GM11168 (cell line): Measurements from ENCODE around the gene CFAP57.
"Not testable (repeated sequence)": the region's sequence is repeated elsewhere in the genome, so short reads cannot be mapped to it uniquely, and the experiment has no call there.

Experiments used
- in situ Hi-C: fragments of 300-500 bp; cut with MboI; formaldehyde crosslinking; loops from one replicate; pipeline ENCODE4 v1.12.0; 2022; ENCODE audit warnings: low sequenced_read_pairs; ENCODE audit not compliant: unreplicated experiment

Gene CFAP57

GRCh38 chr1:43171876-43172526, at the start of gene CFAP57, which contains the start of gene EBNA1BP2:
TSS of gene CFAP57 (plus strand) at chr1:43172330. CDS start at chr1:43172754, 424 bp downstream.
TSS of gene EBNA1BP2 (minus strand) at chr1:43172290. CDS start at chr1:43172118, 172 bp downstream.
- in situ Hi-C loops = no loop called here

GRCh38 chr1:43123031-43123430, 49.1 kb upstream of the CFAP57 start:
- in situ Hi-C loops = no loop called here

- in situ Hi-C loops = no loop called here
Measured at GRCh38 chr1:43128816-43129215, 43.3 kb upstream of the CFAP57 start.

- in situ Hi-C loops = no loop called here
Measured at GRCh38 chr1:43129426-43129825, 42.7 kb upstream of the CFAP57 start.

- in situ Hi-C loops = no loop called here
Measured at GRCh38 chr1:43134068-43134467, 38.1 kb upstream of the CFAP57 start.

GRCh38 chr1:43134640-43135039, 37.5 kb upstream of the CFAP57 start:
- in situ Hi-C loops = no loop called here

- in situ Hi-C loops = no loop called here
Measured at GRCh38 chr1:43135857-43136781, 36.0 kb upstream of the CFAP57 start.

GRCh38 chr1:43137445-43138052, 34.6 kb upstream of the CFAP57 start:
- in situ Hi-C loops = no loop called here

- in situ Hi-C loops = not testable (repeated sequence)
Measured at GRCh38 chr1:43139295-43139694, 32.8 kb upstream of the CFAP57 start.

- in situ Hi-C loops = no loop called here
Measured at GRCh38 chr1:43140010-43140409, 32.1 kb upstream of the CFAP57 start.

GRCh38 chr1:43140583-43140982, 31.5 kb upstream of the CFAP57 start:
- in situ Hi-C loops = no loop called here

GRCh38 chr1:43143441-43143888, 28.7 kb upstream of the CFAP57 start:
- in situ Hi-C loops = no loop called here

- in situ Hi-C loops = no loop called here
Measured at GRCh38 chr1:43144237-43144636, 27.9 kb upstream of the CFAP57 start.

- in situ Hi-C loops = no loop called here
Measured at GRCh38 chr1:43147625-43148327, 24.4 kb upstream of the CFAP57 start.

GRCh38 chr1:43149889-43150288, 22.2 kb upstream of the CFAP57 start:
- in situ Hi-C loops = no loop called here

- in situ Hi-C loops = no loop called here
Measured at GRCh38 chr1:43152866-43153265, 19.3 kb upstream of the CFAP57 start.

GRCh38 chr1:43153443-43153842, 18.7 kb upstream of the CFAP57 start:
- in situ Hi-C loops = no loop called here

- in situ Hi-C loops = no loop called here
Measured at GRCh38 chr1:43156026-43156425, 16.1 kb upstream of the CFAP57 start.

GRCh38 chr1:43165162-43165561, 7.0 kb upstream of the CFAP57 start:
- in situ Hi-C loops = no loop called here

GRCh38 chr1:43165765-43166164, 6.4 kb upstream of the CFAP57 start:
- in situ Hi-C loops = no loop called here
